GM13977 (cell line): ENCODE results near the gene GPR15LG.

Experiments
- DNase-seq: peaks from one replicate; pipeline ENCODE4 v3.0.0; 2012; ENCODE audit warnings: low spot score
- in situ Hi-C: fragments of 300-500 bp; cut with MboI; formaldehyde crosslinking; loops from one replicate; pipeline ENCODE4 v1.12.0; 2022; ENCODE audit warnings: low sequenced_read_pairs, low pct_unique_long_range_greater_than_20kb, mixed read lengths, inconsistent platforms; ENCODE audit not compliant: unreplicated experiment
- TF ChIP-seq, protein P1 (sequence below): IDR thresholded peaks from 2 replicates; pipeline ENCODE4 v1.5.1; 2012; ENCODE audit warnings: mild to moderate bottlenecking, control low read depth; ENCODE audit not compliant: insufficient read depth; ENCODE audit errors: extremely low read depth, missing control alignments

Gene GPR15LG

DNA sequence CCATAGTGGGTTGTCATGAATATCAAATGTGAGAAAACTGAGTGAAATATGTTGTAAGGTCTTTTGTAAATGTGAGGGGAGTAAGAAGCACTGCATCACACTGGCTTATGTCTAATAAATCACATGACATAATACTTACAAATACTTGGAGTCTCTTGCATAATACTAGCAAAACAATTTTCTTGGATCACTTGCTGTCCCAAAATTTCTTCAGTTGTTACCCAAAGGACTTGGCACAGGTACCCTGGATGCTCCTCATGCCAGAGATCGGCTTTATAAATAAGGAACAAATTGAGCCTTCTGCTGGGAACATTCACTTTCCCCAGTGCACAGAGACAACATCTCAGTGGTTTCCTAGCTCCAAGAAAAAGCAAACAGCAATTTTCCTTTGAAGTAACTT is 56.8 kb downstream of the GPR15LG start:
- in situ Hi-C loops = no loop called here
- no peak for DNase-seq

DNA sequence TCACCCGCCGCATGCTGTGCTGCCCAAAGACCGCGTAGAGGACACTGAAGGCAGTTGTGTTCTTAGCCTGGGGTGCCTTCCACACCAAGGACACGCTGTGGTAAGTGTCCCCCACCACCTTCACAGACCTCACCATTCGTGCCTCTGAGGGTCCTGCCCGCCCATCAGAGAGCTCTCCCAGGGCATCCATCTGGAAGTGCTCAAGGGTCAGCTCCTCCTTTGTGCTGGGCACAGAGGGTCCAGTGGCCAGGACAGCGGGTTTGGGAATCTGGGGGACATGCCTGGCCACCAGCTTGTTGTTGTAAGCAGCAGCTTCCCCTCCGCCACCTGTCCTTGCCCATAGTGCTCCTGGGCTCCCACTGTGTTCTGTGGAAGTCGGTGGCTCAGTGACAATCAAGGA is 58.8 kb downstream of the GPR15LG start:
- TF ChIP-seq, protein P1, sequence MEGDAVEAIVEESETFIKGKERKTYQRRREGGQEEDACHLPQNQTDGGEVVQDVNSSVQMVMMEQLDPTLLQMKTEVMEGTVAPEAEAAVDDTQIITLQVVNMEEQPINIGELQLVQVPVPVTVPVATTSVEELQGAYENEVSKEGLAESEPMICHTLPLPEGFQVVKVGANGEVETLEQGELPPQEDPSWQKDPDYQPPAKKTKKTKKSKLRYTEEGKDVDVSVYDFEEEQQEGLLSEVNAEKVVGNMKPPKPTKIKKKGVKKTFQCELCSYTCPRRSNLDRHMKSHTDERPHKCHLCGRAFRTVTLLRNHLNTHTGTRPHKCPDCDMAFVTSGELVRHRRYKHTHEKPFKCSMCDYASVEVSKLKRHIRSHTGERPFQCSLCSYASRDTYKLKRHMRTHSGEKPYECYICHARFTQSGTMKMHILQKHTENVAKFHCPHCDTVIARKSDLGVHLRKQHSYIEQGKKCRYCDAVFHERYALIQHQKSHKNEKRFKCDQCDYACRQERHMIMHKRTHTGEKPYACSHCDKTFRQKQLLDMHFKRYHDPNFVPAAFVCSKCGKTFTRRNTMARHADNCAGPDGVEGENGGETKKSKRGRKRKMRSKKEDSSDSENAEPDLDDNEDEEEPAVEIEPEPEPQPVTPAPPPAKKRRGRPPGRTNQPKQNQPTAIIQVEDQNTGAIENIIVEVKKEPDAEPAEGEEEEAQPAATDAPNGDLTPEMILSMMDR = no peak

More for the DNA sequence above, 56.8 kb downstream of the GPR15LG start:
- TF ChIP-seq, protein P1 = no peak

DNA sequence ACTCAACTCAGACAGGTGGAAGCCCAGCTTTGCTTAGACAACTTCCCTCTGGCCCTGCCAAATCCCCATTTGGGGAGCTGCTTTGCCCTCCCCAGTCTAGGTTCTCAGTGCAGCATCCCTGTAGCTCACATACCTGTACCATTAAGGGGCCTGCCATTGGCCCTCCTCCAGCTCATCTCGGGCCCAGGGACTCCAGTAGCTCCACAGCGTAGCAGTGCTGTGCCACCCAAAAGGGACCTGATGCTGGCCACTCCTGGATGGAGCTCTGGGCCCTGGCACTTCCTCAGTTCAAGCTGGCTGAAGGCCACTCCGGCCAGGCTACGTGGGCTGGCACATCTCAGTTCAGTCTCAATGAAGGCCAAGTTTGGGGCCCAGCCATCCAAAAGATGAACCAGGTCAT is 60.3 kb downstream of the GPR15LG start:
- in situ Hi-C loops = no loop called here
- no peak for DNase-seq
- TF ChIP-seq, protein P1 = no peak

More for the DNA sequence above, 58.8 kb downstream of the GPR15LG start:
- DNase-seq = no peak
- in situ Hi-C loops = no loop called here

DNA sequence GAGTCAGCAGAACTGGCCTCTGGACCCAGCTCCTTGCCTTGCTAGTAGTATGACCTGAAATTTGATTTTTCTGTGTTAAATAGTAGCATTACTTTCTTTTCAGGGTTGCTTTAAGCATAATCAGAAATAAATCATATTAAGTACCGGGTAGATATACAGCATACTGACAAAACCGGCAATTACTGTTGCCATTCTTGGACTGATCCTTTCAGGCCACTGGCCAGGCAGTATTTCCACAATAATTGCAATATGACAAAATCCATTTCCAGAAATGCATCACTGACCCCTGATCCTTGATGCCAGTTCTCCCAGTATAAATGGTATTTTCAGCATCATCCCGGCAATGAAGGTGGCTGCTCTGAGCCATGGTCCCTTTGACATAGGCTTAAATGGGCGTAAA is 60.9 kb downstream of the GPR15LG start:
- no peak for DNase-seq
- TF ChIP-seq, protein P1 = no peak
- in situ Hi-C loops = no loop called here
